Neural cell (in vitro differentiated cells): ENCODE results near the gene SOCS6.

Experiments
- EZH2 ChIP-seq: fragments of 200-600, 300-800 bp; shearing (Covaris generic), sonication (generic); IDR thresholded peaks from 2 replicates; pipeline ENCODE4 v1.6.1; 2014; ENCODE audit warnings: antibody characterized with exemption, low read length, borderline replicate concordance, mild to moderate bottlenecking; ENCODE audit not compliant: insufficient read depth, poor library complexity, severe bottlenecking
- MXI1 ChIP-seq: fragments of 450-650 bp; conservative IDR thresholded peaks from 2 replicates; pipeline ENCODE4 v1.6.1; 2014; ENCODE audit warnings: antibody characterized with exemption, mild to moderate bottlenecking; ENCODE audit not compliant: poor library complexity, severe bottlenecking
- RAD21 ChIP-seq: fragments of 450-650 bp; conservative IDR thresholded peaks from 2 replicates; pipeline ENCODE4 v1.6.1; 2014; ENCODE audit warnings: antibody characterized with exemption, mild to moderate bottlenecking, moderate library complexity
- TAF1 ChIP-seq: IDR thresholded peaks from 2 replicates; pipeline ENCODE4 v1.6.1; 2012; ENCODE audit warnings: low read depth
- TF ChIP-seq, protein P1 (sequence below): IDR thresholded peaks from 2 replicates; pipeline ENCODE4 v1.6.1; 2012; ENCODE audit warnings: borderline replicate concordance
- TF ChIP-seq, protein P2 (sequence below): fragments of 450-650 bp; IDR thresholded peaks from 2 replicates; pipeline ENCODE4 v1.5.1; 2014; ENCODE audit warnings: antibody characterized with exemption, mild to moderate bottlenecking, moderate library complexity; ENCODE audit not compliant: poor library complexity, severe bottlenecking

DNA sequence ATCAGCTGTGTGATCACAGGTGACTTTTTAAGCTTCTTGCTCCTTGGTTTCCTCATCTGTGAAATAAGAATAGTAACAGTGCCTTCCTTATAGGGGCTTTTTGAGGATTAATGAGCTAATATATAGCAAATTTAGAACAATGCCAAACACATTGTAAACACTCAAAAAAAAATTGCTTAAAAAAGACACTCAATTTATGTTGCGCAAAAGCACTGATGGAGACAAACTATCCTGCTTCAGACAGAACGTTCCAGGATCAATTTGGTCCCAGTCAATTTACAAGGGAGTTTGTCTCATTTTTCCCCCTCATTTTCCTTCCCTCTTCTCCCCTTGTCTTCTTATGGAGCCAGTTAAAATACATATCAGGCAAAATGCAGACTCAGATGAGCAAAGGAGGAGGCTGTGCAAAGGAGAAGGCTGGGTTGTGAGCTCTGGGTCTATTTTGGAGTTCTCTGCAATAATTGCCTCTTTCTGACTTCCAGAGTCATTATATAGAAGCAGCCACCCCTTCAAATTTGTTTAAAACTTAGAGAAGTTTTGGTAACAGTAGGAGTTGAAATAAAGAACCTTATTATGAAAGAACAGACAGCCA, 83.7 kb downstream of the SOCS6 start:
- TF ChIP-seq, protein P1, sequence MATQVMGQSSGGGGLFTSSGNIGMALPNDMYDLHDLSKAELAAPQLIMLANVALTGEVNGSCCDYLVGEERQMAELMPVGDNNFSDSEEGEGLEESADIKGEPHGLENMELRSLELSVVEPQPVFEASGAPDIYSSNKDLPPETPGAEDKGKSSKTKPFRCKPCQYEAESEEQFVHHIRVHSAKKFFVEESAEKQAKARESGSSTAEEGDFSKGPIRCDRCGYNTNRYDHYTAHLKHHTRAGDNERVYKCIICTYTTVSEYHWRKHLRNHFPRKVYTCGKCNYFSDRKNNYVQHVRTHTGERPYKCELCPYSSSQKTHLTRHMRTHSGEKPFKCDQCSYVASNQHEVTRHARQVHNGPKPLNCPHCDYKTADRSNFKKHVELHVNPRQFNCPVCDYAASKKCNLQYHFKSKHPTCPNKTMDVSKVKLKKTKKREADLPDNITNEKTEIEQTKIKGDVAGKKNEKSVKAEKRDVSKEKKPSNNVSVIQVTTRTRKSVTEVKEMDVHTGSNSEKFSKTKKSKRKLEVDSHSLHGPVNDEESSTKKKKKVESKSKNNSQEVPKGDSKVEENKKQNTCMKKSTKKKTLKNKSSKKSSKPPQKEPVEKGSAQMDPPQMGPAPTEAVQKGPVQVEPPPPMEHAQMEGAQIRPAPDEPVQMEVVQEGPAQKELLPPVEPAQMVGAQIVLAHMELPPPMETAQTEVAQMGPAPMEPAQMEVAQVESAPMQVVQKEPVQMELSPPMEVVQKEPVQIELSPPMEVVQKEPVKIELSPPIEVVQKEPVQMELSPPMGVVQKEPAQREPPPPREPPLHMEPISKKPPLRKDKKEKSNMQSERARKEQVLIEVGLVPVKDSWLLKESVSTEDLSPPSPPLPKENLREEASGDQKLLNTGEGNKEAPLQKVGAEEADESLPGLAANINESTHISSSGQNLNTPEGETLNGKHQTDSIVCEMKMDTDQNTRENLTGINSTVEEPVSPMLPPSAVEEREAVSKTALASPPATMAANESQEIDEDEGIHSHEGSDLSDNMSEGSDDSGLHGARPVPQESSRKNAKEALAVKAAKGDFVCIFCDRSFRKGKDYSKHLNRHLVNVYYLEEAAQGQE, result no peak
- TF ChIP-seq, protein P2, sequence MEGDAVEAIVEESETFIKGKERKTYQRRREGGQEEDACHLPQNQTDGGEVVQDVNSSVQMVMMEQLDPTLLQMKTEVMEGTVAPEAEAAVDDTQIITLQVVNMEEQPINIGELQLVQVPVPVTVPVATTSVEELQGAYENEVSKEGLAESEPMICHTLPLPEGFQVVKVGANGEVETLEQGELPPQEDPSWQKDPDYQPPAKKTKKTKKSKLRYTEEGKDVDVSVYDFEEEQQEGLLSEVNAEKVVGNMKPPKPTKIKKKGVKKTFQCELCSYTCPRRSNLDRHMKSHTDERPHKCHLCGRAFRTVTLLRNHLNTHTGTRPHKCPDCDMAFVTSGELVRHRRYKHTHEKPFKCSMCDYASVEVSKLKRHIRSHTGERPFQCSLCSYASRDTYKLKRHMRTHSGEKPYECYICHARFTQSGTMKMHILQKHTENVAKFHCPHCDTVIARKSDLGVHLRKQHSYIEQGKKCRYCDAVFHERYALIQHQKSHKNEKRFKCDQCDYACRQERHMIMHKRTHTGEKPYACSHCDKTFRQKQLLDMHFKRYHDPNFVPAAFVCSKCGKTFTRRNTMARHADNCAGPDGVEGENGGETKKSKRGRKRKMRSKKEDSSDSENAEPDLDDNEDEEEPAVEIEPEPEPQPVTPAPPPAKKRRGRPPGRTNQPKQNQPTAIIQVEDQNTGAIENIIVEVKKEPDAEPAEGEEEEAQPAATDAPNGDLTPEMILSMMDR, result no peak
- TF ChIP-seq TAF1, result no peak
- TF ChIP-seq MXI1, result no peak
- TF ChIP-seq EZH2, result no peak
- TF ChIP-seq RAD21, result no peak
